ENCODE data around the gene GRIN1.

The GRIN1 gene

DNA sequence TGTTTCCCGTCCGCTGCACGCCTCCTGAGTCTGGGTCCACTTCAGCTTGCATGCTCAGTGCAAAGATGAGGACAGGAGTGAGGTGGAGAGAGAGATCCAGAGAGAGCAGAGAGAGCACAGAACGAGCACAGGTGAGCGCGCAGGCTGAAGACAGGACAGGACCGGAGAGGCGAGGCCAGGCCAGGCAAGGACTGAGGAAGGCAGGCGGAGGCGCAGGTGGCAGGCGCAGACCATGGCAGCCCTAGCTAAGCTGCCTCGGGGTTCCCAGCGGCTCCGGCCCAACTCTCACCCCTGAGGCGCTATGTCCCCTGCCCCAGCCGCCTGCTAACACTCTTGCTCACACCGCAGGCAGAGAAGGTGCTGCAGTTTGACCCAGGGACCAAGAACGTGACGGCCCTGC lies 9.7 kb downstream of the GRIN1 start:
- DNase-seq = peak; percentile 58

DNA sequence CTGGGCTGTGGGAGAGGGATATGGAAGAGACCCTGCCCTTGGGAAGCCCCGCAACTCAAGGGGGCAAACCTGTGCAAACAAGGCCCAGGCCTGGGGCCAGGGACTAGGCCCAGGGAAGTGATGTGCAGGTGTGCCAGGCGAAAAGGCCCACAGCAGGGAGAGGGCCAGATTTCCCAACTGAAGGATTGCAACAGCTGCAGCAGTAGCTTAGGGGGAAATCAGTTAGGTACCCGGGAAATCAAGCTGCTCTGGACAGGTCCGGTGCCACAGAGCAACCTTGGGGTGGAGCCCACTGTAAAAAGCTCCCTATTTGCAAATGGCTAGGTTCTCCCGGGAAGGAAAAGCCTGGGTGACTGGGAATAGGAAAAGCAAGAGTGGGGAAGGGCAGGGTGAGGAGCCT lies 10.4 kb downstream of the GRIN1 start:
- DNase-seq = no peak

DNA sequence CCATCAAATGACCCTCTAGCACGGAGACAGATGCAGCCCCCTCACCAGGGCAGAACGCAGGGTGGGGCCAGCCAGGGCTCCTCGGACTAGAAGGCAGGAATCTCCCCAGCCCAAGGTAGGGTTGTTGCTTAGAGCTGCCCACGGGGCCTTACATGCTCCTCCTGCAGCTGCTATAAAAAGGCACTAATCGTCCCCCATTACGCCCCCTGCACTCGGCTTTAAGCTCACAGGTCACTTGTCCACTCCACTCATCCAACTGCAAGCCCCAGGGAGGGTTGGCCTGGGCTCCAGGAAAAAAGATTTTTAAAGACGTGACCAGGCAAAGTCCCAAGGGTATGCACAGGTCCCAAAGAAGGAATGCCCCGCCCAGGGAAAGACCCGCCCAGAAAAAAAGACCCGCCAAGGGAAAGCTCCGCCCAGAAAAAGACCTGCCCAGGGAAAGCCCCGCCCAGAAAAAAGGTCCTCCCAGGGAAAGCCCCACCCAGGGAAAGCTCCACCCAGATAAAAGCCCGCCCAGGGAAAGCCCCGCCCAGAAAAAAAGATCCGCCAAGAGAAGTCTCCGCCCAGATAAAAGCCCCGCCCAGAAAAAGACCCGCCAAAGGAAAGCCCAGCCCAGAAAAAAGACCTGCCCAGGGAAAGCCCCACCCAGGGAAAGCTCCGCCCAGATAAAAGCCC lies 11.1 kb downstream of the GRIN1 start:
- DNase-seq = no peak

DNA sequence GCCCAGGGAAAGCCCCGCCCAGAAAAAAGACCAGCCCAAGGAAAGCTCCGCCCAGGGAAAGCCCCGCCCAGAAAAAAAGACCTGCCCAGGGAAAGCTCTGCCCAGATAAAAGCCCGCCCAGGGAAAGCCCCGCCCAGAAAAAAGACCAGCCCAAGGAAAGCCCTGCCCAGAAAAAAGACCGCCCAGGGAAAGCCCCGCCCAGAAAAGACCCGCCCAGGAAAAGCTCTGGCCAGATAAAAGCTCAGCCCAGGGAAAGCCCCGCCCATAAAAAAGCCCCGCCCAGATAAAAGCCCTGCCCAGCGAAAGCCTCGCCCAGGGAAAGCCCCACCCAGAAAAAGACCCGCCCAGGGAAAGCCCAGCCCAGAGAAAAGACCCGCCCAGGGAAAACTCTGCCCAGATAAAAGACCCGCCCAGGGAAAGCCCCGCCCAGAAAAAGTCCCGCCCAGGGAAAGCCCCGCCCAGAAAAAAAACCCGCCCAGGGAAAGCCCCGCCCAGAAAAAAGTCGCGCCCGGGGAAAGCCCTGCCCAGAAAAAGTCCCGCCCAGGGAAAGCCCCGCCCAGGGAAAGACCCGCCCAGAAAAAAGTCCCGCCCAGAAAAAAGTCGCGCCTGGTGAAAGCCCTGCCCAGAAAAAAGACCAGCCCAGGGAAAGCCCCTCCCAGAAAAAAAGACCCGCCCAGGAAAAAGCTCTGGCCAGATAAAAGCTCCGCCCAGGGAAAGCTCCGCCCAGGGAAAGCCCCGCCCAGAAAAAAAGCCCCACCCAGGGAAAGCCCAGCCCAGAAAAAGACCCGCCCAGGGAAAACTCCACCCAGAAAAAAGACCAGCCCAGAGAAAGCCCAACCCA lies 11.9 kb downstream of the GRIN1 start:
- DNase-seq = no peak

DNA sequence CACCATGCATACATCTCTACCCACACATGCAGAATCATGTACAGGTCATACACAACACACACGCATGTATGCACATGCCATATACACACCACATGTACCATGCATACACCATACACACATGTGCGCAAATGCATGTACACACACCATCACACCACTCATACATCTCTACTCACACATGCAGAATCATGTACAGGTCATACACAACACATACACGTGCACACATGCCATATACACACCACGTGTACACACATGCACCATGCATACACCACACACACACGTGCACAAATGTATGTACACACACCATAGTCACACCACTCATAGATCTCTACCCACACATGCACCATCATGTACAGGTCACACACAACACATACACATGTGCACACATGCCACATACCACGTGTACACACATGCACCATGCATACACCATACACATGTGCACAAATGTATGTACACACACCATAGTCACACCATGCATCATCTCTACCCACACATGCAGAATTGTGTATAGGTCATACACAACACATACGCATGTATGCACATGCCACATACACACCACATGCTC lies 14.0 kb downstream of the GRIN1 start:
- DNase-seq = no peak

DNA sequence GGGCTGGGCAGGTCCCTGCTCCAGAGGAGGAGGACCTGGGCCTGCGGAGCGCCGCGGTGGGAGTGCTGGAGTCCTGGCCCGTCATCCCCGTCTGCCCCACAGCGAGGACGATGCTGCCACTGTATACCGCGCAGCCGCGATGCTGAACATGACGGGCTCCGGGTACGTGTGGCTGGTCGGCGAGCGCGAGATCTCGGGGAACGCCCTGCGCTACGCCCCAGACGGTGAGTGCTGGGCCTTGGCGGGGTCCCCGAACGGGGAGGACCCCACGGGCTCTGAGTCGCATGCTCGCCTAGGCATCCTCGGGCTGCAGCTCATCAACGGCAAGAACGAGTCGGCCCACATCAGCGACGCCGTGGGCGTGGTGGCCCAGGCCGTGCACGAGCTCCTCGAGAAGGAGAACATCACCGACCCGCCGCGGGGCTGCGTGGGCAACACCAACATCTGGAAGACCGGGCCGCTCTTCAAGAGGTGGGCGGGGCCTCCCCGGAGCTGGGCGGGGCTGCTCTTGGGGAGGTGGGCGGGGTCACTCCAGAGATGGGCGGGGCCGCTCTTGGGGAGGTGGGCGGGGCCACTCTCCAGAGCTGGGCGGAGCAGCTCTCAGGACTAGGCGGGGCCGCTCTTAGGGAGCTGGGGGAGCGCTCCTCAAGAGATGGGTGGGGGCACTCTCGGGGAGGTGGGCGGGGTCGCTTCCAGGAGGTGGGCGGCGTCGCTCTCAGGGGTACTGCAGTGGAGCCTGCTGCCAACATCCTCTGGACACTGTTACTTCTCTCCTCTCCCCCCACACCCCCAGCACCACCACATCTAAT lies 17.8 kb downstream of the GRIN1 start:
- DNase-seq = no peak

DNA sequence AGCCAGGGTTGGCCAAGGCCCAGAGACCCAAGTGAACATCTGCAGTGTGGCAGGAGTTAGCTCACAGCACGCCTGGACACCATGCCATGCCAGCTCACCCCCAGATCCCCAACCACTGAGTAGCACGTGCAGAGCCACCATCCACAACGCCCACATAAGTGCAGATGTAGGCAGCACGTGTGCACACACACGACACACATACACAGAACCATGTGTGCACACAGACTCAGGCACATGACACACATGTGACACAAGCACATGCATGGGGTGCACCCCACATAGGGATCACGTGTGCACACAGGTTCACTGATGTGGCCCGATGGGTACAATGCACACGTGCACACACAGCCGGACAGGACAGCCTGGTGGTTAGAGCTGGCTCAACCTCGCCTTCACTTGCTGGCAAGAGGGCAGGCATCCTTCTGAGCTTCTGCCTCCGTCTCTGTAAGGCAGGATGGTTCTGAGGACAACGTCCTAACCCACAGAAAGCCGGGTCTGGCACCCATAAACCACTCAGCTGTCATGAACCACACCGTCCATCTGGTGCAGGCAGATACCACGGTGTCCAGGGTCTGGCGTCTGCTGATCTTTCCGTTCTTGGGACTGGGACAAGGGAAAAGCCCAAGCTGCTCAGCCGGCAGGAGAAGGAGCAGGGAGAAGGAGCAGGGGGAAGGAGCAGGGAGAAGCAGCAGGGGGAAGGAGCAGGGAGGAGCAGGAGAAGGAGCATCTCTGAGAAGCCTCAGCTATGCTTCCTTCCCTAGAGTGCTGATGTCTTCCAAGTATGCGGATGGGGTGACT lies 18.9 kb downstream of the GRIN1 start:
- no peak for DNase-seq

DNA sequence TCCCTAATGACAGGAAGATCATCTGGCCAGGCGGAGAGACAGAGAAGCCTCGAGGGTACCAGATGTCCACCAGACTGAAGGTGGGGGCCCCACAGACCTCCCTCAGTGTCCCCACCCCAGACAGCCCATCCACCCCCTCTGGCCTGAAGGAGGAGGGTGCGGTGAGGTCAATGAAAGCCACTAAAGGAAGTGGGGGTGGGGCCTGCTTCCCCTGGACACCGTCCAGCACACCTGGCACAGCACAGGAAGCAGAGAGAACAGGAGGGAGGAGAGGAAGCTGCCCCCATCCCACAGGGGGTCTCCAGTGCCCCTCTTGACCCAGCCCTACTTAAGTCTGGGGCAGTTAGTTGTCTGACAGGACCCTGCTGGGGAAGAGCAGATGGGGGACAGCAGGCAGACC lies 19.7 kb downstream of the GRIN1 start:
- DNase-seq = no peak

DNA sequence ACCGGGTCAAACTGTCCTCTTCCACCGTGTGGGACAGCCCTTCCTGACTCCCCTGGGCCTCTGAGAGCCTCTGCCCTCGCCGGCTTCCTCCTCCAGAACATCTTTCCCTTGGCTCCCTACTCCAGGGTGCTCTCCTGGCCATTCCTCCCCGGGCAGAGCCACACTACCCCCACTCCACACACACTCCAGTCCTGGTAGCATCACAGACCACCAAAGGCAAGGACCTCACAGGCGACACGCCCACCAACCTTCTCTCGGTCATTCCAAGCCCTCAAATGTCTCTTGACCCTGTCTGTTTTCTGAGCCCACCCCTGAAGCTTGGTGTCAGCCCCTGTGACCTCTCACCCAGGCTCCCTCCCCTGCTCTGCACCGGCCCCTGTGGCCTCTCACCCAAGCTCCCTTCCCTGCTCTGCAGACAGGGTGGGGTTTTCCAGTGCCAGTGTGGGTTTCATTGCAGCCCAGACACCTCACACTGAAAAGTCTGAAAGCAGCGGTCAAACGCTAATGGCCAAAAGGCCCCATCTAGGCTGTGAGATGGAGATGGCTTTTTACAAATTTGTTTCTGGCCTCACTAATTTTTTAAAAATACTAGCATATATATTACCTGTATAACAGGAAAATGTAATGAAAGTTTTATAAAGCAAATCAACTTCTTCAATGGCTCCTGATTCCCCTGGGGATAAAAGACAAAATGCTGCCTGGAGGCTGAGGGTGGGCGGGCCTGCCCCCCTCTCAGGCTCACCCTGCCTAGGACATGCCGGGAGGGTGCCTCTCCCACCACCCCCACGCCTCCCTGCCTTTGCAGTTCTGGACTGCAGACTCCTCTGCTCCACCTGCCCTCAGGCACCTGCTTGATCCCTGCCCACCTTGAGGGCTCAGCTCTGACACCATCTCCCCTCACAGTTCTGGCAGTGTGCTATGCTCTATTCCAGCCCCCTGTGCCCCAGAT lies 20.4 kb downstream of the GRIN1 start:
- no peak for DNase-seq

DNA sequence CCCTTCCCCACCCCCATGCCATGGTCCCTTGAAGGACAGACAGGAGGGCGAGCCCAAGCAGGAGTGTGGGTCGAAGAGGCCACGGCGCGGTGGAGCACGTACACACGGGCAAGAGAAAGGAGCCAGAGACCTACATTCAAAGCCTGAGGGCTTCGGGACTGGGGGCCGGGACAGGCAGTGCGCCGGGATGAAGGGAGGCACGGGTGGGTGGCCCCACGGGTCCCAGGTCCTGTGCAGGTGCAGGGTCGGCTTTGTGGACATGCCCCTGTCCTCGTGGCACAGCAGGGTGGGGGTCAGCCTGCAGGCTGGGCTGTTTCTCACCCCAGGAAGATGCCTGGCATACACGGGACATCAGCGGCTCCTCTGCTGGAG lies 21.1 kb downstream of the GRIN1 start:
- DNase-seq = no peak

DNA sequence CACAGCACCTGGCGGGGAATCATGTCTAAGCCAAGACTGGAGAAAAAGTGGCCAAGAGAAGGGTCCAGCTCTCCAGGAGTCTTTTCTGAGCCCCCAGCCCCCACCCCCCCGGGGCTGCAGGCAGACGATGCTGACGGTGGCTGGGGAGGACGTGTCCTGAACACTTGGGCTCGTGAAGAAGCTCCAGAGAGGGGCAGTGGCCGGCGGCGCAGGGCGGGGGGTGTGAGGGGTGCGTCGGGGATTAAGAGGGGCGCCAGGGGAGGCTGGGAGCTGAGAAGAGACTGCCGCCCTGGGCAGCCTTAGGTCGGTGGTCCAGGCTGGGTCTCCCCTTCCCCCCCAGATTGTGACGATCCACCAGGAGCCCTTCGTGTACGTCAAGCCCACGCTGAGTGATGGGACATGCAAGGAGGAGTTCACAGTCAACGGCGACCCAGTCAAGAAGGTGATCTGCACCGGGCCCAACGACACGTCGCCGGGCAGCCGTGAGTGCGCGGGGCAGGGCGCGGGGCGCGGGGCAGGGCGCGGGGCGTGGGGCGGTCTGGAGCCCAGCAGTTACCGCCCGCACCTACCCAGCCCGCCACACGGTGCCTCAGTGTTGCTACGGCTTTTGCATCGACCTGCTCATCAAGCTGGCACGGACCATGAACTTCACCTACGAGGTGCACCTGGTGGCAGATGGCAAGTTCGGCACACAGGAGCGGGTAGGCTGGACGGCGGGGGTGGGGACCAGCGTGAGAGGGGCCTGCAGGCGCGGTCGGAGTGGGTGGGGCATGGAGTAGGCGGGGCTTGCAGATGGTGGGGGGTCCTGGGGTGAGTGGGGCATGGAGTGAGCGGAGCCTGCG lies 22.0 kb downstream of the GRIN1 start:
- peak; percentile 35 for DNase-seq

DNA sequence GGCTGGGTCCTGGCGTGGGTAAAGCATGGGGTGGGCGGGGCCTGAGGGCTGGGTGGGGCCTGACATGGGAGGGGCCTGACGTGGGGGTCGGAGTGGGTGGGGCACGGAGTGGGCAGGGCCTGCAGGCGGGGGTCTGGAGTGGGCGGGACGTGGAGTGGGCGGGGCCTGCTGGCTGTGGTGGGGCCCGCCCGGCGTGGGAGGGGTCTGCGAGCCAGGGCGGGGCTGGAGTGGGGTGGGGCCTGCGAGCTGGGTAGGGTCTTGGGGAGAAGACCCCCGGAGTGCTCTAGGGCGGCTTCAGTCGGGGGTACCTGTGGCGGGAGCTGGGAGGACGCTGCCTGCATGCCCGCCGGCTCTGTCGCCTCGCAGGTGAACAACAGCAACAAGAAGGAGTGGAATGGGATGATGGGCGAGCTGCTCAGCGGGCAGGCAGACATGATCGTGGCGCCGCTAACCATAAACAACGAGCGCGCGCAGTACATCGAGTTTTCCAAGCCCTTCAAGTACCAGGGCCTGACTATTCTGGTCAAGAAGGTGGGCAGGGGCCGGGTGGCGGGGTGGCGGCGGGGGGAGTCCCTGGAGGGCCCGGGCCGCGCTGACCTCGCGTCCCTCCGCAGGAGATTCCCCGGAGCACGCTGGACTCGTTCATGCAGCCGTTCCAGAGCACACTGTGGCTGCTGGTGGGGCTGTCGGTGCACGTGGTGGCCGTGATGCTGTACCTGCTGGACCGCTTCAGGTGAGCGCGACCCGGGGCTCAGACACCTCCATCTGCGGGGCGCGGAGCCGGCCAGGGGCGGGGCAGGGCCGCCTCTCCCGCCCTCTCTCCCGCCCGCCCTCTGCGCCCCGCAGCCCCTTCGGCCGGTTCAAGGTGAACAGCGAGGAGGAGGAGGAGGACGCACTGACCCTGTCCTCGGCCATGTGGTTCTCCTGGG lies 22.9 kb downstream of the GRIN1 start:
- no peak for DNase-seq

DNA sequence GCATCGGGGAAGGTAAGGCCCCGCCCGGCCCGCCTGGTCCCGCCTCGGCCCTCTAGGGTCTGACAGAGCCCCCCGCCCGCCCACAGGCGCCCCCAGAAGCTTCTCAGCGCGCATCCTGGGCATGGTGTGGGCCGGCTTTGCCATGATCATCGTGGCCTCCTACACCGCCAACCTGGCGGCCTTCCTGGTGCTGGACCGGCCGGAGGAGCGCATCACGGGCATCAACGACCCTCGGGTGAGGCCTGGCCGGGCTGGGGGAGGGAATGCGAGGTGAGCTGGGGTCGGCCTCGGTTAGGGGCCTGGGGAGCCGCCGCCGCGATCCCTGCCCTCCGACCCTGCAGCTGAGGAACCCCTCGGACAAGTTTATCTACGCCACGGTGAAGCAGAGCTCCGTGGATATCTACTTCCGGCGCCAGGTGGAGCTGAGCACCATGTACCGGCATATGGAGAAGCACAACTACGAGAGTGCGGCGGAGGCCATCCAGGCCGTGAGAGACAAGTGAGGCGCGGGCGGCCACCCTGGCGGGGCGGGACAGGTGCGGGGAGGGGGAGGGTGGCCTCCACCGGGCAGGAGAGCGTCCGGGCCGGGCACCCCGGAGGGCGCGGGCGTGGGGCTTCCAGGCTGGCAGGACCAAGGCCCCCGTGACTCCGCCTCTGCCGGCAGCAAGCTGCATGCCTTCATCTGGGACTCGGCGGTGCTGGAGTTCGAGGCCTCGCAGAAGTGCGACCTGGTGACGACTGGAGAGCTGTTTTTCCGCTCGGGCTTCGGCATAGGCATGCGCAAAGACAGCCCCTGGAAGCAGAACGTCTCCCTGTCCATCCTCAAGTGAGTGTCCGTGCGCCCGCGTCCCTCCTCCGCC lies 23.8 kb downstream of the GRIN1 start:
- no peak for DNase-seq

DNA sequence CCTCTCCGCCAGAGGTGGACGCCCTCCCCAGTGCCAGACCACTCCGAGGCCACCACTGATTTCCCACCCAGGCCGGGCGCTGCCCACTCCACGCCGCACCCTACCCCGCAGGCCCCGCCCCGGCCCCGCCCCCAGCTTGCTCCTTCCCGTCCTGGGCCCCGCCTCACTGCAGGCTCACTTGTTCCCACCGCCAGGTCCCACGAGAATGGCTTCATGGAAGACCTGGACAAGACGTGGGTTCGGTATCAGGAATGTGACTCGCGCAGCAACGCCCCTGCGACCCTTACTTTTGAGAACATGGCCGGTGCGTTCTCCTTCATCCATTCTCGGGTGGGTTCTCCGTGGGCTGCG lies 24.4 kb downstream of the GRIN1 start:
- no peak for DNase-seq

DNA sequence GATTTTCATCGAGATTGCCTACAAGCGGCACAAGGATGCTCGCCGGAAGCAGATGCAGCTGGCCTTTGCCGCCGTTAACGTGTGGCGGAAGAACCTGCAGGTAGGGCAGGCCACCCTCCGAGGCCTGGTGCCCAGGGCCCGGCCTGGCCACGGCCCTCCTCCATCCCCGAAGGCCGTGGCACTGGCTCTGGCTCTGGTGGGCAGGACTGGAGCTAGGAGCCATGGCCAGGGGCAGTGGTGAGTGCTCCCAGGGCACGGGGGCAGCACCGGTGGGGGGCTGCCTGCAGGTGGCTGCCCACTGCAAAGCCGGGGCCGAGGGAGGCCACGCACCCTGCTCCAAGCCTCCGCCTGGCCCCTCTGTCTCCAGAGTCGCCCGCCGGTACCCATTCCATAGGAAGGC lies 24.9 kb downstream of the GRIN1 start:
- no peak for DNase-seq

DNA sequence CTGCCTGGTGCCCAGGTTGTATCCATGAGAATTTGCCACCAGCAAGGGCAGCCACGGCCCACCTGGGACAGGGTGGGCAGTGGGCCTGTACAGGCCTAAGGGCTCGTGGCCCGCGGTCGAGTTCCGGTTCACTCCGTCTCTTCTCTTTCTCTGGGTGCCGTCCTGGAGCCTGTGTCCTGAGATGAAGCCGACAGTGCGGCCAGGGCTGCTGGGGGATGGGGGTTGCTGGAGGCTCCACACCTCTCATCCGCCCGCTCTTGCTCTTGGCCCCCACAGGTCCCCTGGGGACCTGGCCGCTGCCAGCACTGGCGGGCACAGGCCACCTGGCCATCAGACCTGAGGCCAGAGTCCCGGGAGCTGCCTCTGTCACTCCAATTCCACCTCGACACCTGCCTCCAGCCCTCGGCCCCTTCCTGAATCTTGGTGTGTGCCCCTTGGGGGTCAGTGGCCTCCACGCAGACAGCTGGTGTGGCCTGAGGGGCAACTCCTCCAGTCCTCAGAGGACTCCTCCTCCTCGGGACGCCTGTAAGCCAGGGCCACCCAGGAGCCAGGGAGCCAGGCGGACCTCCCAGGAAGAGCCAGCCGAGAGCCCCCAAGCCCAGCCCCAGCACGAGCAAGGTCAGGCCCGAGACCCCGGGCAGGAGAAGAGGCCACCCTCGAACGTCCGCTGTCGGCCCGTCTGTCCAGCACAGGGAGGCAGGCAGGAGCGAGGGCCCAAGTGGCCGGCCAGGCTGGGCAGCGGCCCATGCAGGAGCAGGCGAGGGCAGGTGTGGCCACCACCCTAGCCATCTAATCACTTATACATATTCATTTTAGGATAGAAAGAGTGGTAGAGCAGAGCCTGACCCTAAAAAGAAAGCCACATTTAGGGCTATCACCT lies 25.7 kb downstream of the GRIN1 start:
- DNase-seq = no peak

DNA sequence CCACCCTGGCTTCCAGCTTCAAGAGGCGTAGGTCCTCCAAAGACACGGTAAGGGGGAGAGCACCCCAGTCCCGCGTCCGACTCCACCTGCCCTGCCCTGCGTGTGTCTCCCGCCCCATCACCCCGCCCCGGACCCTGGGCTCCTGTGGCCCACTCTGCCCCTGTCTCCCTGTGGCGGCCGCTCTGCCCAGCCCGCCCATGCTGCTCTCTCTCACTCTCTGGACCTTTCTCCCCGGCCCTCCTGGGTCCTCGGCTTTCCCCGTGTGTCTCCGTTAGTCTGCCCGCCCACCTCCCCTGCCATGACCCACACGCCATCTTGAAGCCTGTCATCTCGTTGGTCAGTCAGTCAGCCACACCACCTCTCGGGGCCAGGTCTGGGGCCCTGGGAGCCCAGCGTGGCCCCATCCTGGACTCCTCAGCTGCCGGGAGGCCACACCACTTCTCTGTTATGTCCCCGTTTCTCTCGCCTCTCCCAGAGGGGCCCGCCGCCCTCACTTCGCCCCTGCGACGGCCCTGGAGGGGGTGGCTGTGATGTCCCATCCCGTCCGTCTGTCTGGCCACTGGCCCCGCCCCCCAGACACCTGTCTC lies 26.4 kb downstream of the GRIN1 start:
- no peak for DNase-seq
